Measurements from ENCODE around the gene EPN2. TPM values are rescaled to one million over a fixed set of nuclear protein-coding genes. Genes with fewer than 3 reads are reported as not detected.
A peak's percentile ranks its signal among the peaks of the same experiment; 100 is the strongest.

The EPN2 gene
- polyA plus RNA-seq, 1 donor from 2014 or later, result 37.8 TPM

- no peak overlapping the region for H3K9ac ChIP-seq (ENCODE audit: low read length)
These were observed 100.0 kb downstream of the EPN2 start for GRCh38 chr17:19336938-19337711.

GRCh38 chr17:19337712-19338023 is 100.5 kb downstream of the EPN2 start:
- no peaks in the 10 kb centered on the region for H3K9me3 ChIP-seq (ENCODE audit: low read length)
- no peaks in the 10 kb centered on the region for H3K27me3 ChIP-seq (ENCODE audit: insufficient read depth, low read depth, low read length)
- H3K4me3 ChIP-seq (ENCODE audit: low read length), result no peak overlapping the region
- no peak overlapping the region for H3K4me2 ChIP-seq (ENCODE audit: low read length)
- H3K9ac ChIP-seq (ENCODE audit: low read length), result no peak overlapping the region
- TF ChIP-seq EZH2 (IDR thresholded peaks at IDR 0.05; ENCODE audit: borderline replicate concordance, insufficient read depth, low read length, poor library complexity, severe bottlenecking) (no peak), MXI1 (conservative IDR thresholded peaks at IDR 0.05; ENCODE audit: poor library complexity, severe bottlenecking) (no peak), TAF1 (IDR thresholded peaks at IDR 0.05; ENCODE audit: low read depth) (no peak), POLR2AphosphoS5 (IDR thresholded peaks at IDR 0.05) (no peak), CTCF (IDR thresholded peaks at IDR 0.05; ENCODE audit: poor library complexity, severe bottlenecking) (no peak), EP300 (conservative IDR thresholded peaks at IDR 0.05; ENCODE audit: poor library complexity, severe bottlenecking) (no peak), SMC3 (conservative IDR thresholded peaks at IDR 0.05; ENCODE audit: poor library complexity) (no peak), RAD21 (conservative IDR thresholded peaks at IDR 0.05) (no peak), REST (IDR thresholded peaks at IDR 0.05; ENCODE audit: borderline replicate concordance) (no peak)
- no peak overlapping the region for H3K27ac ChIP-seq (ENCODE audit: low read length)
- H3K79me2 ChIP-seq (replicated peaks; ENCODE audit: insufficient read depth, low read length), result no peaks in the 10 kb centered on the region
- H2AFZ ChIP-seq (ENCODE audit: low read depth, low read length), result no peak overlapping the region
- no peaks in the 10 kb centered on the region for H3K36me3 ChIP-seq (ENCODE audit: insufficient read depth, low read length)
- H3K9me2 ChIP-seq (ENCODE audit: insufficient read depth, low read length), result no peaks in the 10 kb centered on the region
- no peaks in the 10 kb centered on the region for H3F3A ChIP-seq (ENCODE audit: insufficient read depth, low read length, poor library complexity, severe bottlenecking)
- H4K20me1 ChIP-seq (ENCODE audit: insufficient read depth), result no peaks in the 10 kb centered on the region

More at GRCh38 chr17:19336938-19337711, 100.0 kb downstream of the EPN2 start:
- Histone ChIP-seq H3K4me3 (ENCODE audit: low read length) (no peak overlapping the region), H3K27me3 (ENCODE audit: insufficient read depth, low read depth, low read length) (no peaks in the 10 kb centered on the region), H3F3A (ENCODE audit: insufficient read depth, low read length, poor library complexity, severe bottlenecking) (no peaks in the 10 kb centered on the region), H2AFZ (ENCODE audit: low read depth, low read length) (no peak overlapping the region), H3K9me2 (ENCODE audit: insufficient read depth, low read length) (no peaks in the 10 kb centered on the region), H3K27ac (ENCODE audit: low read length) (no peak overlapping the region), H3K79me2 (replicated peaks; ENCODE audit: insufficient read depth, low read length) (no peaks in the 10 kb centered on the region), H3K9me3 (ENCODE audit: low read length) (no peaks in the 10 kb centered on the region), H4K20me1 (ENCODE audit: insufficient read depth) (no peaks in the 10 kb centered on the region), H3K36me3 (ENCODE audit: insufficient read depth, low read length) (no peaks in the 10 kb centered on the region), H3K4me2 (ENCODE audit: low read length) (no peak overlapping the region)
- TF ChIP-seq CTCF (IDR thresholded peaks at IDR 0.05; ENCODE audit: poor library complexity, severe bottlenecking), result no peak
- no peak for TF ChIP-seq EZH2 (IDR thresholded peaks at IDR 0.05; ENCODE audit: borderline replicate concordance, insufficient read depth, low read length, poor library complexity, severe bottlenecking)
- TF ChIP-seq POLR2AphosphoS5 (IDR thresholded peaks at IDR 0.05), result peak; percentile 1
- TF ChIP-seq TAF1 (IDR thresholded peaks at IDR 0.05; ENCODE audit: low read depth), result no peak
